ENCODE measurements around the gene SIAH1.
"Not testable (repeated sequence)": the region's sequence is repeated elsewhere in the genome, so short reads cannot be mapped to it uniquely, and the experiment has no call there.

SIAH1 gene

GRCh38 chr16:48366165-48367093 lies 18.8 kb downstream of the SIAH1 start:
- DNase-seq (ENCODE audit: low read depth): peak; percentile 91

DNA sequence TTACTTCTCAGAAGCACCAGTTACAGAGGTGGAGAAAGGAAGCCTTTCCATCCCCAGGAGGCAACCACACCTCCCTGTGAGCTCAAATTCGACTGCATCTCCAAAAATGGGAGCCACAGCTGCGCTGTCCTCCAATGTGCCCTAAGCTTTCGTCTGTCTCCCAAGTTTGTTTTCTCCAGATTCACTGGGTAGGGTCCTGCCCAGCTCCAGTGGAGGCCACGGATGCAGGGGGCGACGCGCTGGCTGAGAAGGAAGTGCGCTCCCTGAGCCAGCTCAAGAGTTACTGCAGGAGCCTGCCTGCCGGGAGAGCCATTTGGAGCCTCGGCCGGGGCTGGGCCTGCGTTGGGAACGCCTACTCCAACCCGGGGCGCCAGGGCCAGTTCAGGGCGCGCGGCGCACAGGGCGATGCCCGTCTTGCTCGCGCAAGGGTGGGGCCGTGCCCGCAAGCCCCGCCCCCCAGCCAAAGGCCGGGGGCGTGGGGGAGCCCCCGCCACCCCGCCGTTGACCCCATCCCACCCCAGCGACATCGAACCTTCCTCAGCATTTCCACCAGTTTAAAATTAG lies 19.5 kb downstream of the SIAH1 start:
- DNase-seq (ENCODE audit: low read depth): peak; percentile 90

DNA sequence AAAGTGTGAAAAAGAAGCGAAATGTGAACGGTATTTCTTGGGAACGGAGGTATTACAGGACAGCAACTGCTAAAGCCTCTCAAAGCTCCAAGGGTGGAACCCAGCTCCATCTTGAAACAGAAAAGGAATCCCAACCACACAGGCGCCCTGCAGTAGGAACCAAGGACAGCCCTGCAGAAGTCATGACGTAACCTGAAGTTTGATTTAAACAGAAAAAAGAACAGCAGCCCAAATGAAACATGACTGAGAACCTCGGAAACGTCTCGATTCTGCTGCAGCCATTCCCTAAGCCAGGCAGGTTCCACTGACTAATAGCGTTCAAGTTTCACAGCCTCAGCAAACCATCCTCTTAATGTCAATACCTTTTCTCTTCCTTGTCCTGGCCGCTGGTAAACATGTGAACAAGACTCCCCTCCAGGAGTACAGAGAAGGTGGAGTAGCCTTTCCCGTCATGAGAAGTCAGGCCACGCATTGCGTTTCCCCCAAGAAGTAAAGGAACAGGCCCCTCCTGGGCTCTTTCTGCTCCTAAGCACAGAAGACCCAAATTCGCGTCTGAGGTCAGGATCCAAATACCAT lies 20.1 kb downstream of the SIAH1 start:
- DNase-seq (ENCODE audit: low read depth): no peak

DNA sequence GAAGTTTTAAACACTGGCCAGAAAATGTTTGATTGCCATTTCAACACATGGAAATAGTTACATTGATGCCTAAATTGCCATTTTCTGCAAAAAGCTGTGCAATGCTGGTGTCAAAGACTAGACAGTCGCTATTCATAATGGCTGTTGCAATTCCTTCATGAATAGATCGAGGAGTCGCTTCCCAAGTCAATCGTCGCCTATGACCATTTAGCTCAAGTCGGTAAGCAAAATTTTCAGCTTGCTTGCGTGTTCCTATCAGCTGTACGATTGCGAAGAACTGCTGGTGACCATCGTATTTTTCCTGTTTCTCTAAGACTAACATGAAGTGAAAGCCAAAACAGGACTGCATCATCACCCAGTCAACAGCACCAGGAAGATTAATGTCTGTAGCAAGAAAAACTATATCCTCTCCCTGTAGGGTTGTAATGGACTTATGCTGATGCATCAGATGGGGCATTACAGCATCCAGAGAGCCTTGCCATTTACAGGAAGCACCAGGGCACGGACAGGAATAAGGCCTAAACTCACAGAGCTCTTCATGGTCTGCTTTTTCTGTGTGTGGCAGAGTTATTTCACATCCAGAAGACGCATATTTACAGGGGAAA lies 23.6 kb downstream of the SIAH1 start:
- DNase-seq (ENCODE audit: low read depth): no peak

DNA sequence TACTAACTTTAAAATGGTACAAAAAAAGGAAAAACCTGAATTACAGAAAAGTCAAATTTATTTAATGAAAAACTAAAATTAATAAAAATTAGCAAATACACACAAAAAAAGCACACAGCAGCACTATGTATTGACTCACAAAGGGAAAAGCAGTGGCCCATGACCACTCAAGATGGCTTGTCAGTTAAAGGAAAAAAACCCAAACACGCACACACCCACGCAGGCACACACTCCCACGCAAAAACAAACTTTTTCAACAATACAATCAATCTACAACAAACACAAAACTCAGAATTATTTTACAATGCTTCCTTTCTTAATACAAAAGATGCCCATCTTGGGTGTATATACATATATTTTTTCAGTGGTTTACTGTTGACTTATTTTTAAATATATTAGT lies 24.2 kb downstream of the SIAH1 start:
- DNase-seq (ENCODE audit: low read depth): no peak

- DNase-seq (ENCODE audit: low read depth): no peak
Observed at GRCh38 chr16:48359983-48360382, 25.2 kb downstream of the SIAH1 start.

DNA sequence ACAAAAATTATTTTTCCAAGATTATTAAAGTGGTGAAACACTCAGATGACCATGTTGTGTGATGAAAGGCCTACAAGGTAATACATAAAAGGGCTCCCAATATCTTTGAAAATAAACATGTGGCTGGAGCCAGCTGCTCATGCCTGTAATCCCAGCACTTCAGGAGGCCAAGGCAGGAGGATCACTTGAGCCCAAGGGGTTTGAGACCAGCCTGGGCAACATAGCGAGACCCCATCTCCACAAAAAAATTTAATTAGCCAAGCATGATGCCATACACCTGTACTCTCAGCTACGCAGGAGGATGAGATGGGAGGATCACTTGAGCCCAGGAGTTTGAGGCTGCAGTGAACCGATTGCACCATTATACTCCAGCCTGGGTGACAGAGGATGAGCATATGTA lies 26.8 kb downstream of the SIAH1 start:
- no peak for DNase-seq (ENCODE audit: low read depth)

- DNase-seq (ENCODE audit: low read depth): no peak
Observed at GRCh38 chr16:48356633-48357376, 28.4 kb downstream of the SIAH1 start.

- DNase-seq (ENCODE audit: low read depth): no peak
Observed at GRCh38 chr16:48354877-48355855, 30.0 kb downstream of the SIAH1 start.

DNA sequence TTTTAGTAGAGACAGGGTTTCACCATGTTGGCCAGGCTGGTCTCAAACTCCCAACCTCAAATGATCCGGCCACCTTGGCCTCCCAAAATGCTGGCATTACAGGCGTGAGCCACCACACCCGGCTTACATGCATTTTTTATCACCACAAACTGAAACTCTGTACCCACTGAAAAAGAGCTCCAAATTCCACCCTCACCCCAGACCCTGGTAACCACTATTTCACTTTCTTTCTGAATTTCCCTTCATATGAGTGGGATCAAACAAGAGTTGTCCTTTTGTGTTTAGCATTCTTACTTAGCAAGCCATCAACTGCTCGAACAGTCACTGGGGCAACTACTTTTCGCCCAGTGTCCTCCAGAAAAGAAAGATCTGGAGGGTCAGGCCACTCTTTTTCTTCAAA lies 30.8 kb downstream of the SIAH1 start:
- not testable (repeated sequence) for DNase-seq (ENCODE audit: low read depth)

DNA sequence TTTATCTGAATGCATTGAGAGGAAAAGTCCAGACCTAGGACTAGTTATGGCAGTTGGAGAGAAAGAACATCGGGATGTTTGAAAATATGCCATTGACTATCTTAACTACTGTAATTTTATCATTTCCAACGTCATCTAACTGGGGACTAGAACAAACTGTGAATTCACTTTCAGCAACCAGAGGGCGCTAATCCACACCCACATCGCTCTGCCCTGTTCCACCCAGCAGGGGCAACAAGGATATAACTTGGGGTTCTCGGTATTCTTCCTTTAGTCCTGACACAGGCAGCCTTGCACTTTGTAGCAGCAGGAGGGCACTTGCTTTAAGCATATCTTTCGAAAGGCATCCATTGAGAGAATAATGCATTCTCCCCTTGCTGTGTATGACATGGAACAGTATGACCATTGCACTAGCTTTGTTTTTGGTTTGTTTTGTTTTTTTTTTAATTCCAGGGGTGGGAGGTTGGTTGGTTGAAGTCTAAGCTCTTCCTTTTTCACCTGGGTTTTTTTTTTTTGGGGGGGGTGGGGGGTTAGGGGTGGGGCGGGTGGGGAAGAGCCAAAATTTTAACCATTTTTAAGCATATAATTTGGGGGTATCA lies 31.5 kb downstream of the SIAH1 start:
- DNase-seq (ENCODE audit: low read depth): peak; percentile 78

DNA sequence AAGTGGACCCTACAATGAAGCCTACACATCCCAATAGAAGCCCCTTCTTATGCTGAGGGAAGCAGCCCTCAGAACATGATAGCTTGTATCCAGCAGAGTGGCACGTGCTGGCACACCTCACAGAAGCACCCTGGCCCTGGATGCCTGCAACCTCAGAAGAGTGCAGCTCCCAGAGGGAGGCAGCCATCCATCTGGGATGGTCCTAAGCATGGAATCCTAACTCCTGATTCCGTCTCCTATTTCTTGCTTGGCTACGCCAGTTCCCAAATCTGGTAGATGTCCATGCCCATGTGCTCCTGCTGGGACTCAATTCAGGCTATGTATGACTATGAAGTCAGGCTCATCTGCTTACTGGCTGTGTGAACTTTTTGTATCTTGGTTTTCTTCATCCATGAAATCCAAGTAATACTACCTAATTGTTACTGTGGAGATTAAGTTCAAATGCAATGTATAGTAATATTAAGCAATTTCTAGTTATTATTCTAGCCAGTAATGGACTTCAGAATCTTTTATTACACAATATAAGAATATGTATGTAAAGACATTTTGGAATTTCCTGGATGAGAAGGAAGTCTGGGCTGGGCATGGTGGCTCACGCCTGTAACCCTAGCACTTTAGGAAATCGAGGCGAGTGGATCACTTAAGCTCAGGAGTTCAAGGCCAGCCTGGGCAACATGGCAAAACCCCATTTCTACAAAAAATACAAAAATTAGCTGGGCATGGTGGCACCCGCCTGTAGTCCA lies 32.4 kb downstream of the SIAH1 start:
- DNase-seq (ENCODE audit: low read depth): no peak

DNA sequence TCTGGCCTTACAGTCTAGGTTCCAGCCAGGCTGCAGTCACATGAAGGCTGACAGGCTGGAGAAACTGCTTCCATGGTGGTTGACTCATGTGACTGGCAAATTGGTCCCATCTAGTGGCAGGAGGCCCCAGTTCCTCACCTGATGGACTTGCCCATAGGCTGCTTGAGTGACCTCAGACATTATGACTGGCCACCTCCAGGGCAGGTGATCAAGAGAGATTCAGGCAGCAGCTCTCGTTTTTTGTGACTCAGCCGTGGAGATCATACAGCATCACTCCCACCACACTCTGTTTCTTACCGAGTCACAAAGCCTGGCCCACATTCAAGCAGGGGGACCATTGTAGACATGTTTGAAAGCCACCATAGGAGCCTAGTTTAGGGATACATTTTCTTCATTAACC lies 34.5 kb downstream of the SIAH1 start:
- no peak for DNase-seq (ENCODE audit: low read depth)

GRCh38 chr16:48347980-48348379 lies 37.2 kb downstream of the SIAH1 start:
- DNase-seq (ENCODE audit: low read depth): no peak

GRCh38 chr16:48347191-48347865 lies 37.9 kb downstream of the SIAH1 start:
- DNase-seq (ENCODE audit: low read depth): no peak

DNA sequence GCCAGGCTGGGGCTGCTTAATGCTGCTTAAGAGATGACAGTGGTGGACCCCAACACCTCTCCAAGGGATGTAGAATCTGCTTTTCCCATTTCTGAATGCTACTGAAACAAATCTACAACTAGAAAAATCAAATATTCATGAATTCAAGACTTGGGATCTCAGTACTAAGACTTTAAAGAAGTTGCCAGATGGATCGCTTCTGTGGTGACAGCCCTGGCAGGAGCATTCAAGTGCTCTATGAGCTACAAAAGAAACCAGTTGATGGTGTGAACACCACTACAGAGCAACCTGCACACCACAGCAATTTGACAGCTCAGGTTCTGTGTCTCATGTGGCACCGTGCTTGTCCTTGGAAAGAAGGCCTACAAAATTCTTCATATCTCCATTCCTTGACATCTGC lies 42.6 kb downstream of the SIAH1 start:
- no peak for DNase-seq (ENCODE audit: low read depth)

DNA sequence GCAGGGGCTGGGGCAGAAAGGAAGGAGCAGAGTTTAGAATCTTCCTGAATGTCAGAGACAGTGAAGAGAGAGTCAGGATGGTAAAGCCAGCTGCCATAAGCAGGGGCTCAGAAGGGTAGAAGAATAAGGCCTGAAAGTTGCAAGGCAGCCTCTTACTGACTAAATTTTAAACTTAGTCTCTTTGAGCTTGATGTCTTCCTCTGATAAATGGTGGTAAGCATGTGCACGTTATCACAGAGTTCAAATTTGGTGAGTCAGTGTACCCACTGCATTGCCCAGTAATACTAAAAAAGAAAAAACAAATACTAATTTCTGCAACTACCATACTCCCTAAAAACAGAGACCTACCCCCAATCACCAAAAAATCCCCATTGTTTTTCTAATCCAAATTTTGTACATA lies 45.2 kb downstream of the SIAH1 start:
- no peak for DNase-seq (ENCODE audit: low read depth)

DNA sequence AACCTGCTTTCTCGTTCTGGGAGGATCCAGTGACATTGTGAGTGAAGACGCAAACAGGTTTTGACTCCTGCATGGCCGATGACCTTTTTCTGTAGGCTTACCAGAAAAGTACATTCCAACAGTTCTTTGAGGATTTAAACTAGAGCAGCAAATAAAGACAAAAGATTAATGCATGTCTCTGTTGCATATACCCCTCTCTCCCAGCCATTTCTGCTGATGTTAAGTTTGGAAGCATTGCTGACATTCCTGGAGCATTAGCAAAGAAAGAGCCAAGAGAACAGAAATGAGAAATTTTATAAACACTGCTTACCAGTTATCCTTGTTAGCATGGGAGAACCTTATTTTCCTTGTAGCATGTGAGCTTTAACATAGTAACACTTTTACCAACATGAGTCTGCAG lies 49.3 kb downstream of the SIAH1 start:
- DNase-seq (ENCODE audit: low read depth): peak; percentile 87

- no peak for DNase-seq (ENCODE audit: low read depth)
Observed at GRCh38 chr16:48334325-48334724, 50.9 kb downstream of the SIAH1 start.
